Measurements from ENCODE around the gene GPC5.

DNA sequence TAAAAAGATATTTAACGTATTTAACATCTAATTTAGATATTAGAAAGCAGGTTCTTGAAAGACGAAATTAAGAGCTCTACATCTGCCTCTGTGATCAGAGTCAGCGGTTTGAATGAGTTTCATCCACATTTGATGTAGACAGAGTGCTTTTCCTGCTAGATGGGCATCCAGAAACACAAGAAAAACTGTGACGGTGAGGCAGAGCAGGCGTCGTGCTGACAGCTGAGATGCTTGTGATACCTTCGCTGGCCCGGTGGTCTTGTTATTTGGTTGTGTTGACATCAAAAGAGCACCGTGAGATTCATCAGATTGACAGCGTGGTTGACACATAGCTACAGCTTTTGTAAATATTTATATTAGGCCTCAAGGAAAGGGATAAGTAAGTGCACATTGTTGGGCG is 399.1 kb downstream of the GPC5 start:
- TF ChIP-seq, protein P1, sequence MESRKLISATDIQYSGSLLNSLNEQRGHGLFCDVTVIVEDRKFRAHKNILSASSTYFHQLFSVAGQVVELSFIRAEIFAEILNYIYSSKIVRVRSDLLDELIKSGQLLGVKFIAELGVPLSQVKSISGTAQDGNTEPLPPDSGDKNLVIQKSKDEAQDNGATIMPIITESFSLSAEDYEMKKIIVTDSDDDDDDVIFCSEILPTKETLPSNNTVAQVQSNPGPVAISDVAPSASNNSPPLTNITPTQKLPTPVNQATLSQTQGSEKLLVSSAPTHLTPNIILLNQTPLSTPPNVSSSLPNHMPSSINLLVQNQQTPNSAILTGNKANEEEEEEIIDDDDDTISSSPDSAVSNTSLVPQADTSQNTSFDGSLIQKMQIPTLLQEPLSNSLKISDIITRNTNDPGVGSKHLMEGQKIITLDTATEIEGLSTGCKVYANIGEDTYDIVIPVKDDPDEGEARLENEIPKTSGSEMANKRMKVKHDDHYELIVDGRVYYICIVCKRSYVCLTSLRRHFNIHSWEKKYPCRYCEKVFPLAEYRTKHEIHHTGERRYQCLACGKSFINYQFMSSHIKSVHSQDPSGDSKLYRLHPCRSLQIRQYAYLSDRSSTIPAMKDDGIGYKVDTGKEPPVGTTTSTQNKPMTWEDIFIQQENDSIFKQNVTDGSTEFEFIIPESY (CRISPR knock-in tag; IDR thresholded peaks at IDR 0.05), result no peak
- TF ChIP-seq ZNF24 (IDR thresholded peaks at IDR 0.05), result no peak
- TF ChIP-seq POGK (CRISPR knock-in tag; conservative IDR thresholded peaks at IDR 0.05), result no peak
- TF ChIP-seq MAZ (IDR thresholded peaks at IDR 0.05; ENCODE audit: borderline replicate concordance, low read depth, low read length), result no peak
- TF ChIP-seq MAZ (CRISPR knock-in tag; IDR thresholded peaks at IDR 0.05; ENCODE audit: low read depth), result no peak
- no peak for TF ChIP-seq CREB1 (IDR thresholded peaks at IDR 0.05)
- no peak for TF ChIP-seq CREB1 (CRISPR knock-in tag; IDR thresholded peaks at IDR 0.05)
- no peak for TF ChIP-seq ATF1 (CRISPR knock-in tag; IDR thresholded peaks at IDR 0.05)
- TF ChIP-seq TEAD2 (CRISPR knock-in tag; IDR thresholded peaks at IDR 0.05), result no peak
- TF ChIP-seq, protein P2, sequence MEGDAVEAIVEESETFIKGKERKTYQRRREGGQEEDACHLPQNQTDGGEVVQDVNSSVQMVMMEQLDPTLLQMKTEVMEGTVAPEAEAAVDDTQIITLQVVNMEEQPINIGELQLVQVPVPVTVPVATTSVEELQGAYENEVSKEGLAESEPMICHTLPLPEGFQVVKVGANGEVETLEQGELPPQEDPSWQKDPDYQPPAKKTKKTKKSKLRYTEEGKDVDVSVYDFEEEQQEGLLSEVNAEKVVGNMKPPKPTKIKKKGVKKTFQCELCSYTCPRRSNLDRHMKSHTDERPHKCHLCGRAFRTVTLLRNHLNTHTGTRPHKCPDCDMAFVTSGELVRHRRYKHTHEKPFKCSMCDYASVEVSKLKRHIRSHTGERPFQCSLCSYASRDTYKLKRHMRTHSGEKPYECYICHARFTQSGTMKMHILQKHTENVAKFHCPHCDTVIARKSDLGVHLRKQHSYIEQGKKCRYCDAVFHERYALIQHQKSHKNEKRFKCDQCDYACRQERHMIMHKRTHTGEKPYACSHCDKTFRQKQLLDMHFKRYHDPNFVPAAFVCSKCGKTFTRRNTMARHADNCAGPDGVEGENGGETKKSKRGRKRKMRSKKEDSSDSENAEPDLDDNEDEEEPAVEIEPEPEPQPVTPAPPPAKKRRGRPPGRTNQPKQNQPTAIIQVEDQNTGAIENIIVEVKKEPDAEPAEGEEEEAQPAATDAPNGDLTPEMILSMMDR (CRISPR knock-in tag; IDR thresholded peaks at IDR 0.05), result no peak
- no peak for TF ChIP-seq TBP (CRISPR knock-in tag; IDR thresholded peaks at IDR 0.05)
- TF ChIP-seq, protein P3, sequence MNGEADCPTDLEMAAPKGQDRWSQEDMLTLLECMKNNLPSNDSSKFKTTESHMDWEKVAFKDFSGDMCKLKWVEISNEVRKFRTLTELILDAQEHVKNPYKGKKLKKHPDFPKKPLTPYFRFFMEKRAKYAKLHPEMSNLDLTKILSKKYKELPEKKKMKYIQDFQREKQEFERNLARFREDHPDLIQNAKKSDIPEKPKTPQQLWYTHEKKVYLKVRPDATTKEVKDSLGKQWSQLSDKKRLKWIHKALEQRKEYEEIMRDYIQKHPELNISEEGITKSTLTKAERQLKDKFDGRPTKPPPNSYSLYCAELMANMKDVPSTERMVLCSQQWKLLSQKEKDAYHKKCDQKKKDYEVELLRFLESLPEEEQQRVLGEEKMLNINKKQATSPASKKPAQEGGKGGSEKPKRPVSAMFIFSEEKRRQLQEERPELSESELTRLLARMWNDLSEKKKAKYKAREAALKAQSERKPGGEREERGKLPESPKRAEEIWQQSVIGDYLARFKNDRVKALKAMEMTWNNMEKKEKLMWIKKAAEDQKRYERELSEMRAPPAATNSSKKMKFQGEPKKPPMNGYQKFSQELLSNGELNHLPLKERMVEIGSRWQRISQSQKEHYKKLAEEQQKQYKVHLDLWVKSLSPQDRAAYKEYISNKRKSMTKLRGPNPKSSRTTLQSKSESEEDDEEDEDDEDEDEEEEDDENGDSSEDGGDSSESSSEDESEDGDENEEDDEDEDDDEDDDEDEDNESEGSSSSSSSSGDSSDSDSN (CRISPR knock-in tag; IDR thresholded peaks at IDR 0.05), result no peak
- no peak for TF ChIP-seq TAF15 (IDR thresholded peaks at IDR 0.05; ENCODE audit: low read depth, low read length, poor library complexity, severe bottlenecking)
- TF ChIP-seq ZNF274 (CRISPR knock-in tag; IDR thresholded peaks at IDR 0.05), result no peak

Data from HepG2 (cell line).